Stimulated activated CD4-positive, alpha-beta T cell treated with anti-CD3 and anti-CD28 coated beads, Interleukin-1b, Interleukin-23, amount 100 ng/mL, for 48 hours (primary cell): ENCODE results near the gene ANKRD33B.
"Not testable (repeated sequence)": the region's sequence is repeated elsewhere in the genome, so short reads cannot be mapped to it uniquely, and the experiment has no call there.

Source experiments
- DNase-seq: peaks from one replicate; pipeline ENCODE4 v3.0.0-alpha.2; 2020

Gene ANKRD33B

DNA sequence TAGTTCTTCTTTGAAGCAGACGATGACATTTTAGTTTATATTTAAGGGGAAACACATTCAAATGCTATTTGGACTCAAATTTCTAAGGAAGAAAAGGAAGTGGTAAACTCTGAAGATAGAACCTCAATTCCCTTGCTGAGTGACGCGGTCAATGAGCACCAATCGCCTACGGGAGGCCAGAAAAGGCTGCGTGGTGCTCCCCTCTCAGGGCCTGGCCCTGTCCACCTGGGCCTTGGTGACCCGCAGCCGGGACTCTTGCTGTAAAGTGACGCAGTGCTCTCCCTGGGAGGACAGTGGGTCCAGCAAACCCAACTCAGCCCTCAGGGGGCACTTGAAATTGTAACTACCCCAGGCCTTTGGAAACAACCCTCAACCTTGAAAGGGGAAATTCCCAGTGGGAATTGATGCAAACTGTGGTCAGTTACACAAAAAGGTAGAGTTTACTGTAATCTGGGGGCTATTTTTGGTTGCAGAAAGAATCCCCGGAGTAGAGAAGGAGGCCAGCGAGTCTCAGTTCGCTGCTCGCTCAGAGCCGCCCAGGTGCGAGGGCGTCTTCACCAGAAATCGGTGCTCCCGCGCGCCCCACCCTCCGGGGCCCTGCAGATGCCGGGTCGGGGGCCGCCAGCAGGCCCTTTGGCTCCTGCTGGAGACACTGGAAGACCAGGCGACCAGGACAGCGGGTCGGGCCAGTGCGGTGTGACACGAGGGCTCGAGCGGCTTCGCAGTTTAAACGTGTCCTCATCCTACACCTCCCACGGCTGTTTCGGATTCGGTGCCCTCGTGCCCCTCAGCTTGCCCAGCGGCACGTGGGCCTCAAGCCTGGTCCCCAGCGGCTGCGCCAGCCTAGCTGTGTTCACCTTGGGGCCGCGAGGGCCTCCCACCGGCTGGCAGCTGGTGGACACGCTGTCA lies 1.4 kb upstream of the ANKRD33B start:
- no peak for DNase-seq

DNA sequence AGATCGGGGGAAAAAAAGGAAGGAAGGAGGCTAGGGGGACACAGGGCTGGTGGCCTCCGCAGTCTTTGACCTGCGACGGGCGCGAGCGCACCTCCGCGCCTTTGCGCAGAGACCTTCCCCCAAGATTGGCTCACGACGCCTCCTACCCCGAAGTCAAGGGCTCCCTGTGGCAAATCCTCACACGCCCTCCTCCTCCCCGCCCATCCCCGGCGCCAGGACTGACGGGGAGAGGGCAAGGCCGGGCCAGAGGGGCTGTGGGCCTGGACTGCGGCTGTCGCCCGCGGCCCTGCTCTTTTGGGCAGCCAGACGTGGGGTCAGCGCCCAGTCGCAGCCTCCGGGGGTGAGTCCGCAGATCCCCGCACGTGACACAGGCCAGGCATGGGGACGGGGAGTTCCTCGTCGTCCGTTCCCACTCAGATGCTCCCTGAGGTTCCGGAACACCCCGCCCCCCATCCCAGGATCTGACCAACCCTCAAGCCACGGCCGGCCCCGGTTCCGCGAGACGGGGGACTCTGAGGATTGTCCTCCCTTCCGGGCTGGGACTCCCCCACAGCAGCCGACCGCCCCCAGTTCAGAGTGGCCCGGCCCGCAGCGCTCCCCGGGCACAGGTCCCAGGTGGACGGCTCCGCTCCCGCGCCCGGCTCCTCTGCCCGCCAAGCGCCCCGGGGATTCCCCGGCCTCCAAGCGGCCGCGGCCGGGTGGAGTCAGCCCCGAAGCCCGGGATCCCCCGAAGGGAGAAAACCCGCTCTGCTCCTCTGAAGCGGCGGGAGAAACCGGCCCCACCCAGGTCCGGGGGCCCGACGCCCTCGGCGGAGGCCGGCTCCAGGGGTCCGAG lies 543 bp upstream of the ANKRD33B start:
- DNase-seq: peak; percentile 46

DNA sequence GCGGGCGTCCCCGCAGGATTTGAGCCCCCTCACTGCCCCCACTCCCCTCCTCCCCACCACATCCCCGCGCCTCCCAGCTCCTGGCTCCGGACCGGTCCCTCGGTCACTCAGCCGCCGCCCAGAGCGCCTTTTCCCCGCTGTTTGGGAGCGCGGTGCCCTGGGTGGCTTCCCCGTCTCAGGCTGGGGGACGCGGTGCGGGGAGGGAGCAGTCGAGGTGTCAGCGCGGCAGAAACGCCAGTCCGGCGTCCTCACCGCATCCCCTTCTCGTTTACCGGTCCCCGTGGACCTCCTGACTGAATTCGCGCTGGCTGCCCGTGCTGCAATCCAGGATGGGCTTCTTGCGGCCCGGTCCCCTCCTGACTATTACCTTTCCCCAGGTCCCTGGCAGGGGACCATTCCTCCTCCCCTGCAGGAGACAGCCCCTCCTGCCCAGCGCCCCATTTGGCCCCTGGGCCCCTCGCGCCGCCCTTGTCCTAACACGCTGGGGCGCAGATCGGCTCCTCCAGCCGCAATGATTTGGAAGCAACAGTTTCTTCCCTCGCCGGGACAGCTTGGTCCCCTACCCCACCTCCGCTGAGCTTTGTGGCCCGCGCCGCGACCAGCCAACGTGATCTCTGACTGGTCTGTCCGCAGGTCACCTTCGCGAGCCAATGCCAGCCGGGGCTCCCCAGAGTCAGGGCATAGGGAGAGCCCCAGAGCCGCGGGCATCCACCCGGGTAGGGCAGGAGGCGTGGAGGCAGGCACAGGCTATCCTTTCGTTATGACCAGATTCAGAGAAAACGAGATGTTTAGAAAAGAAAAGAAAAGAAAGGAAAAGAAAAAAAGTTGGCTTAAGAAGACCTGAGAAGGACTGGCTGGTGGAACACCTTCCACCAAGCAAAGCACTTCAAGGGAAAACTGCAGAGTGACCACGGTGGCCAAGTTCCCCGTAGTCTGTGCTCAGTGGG lies 1.2 kb downstream of the ANKRD33B start:
- DNase-seq: no peak

DNA sequence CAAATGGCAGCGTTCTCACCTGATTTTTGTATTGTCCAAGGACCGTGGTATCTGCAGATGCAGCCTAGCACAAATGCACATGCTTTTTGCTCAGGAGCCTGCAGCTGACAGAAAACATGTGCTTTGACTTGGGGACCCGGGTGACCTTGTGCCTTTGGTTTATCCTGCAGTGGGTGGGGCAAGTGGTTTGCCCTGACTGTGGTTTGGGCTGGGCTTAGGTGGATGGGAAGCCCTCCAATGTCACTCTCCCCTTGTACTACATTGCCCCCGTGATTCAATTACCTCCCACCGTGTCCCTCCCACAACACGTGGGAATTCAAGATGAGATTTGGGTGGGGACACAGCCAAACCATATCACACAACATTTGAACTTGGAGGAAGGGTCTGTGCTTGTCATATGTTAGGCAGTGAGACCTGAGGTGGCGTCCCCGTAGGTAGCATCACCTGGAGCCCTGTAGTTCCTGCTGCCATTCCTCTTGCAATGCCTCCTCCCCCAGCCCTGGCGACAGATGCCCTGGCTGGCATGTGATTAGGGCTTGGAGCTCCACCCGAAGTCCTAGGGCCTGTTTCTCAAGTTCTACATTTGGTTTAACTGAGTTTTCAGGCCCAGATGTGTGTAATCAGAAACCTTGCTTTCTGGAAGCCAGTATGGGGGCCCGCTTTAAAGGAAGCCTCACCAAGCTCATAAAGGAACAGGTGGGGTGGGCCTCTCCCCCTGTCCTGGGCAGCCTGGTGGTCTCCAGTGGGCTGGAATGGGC lies 2.1 kb downstream of the ANKRD33B start:
- no peak for DNase-seq

DNA sequence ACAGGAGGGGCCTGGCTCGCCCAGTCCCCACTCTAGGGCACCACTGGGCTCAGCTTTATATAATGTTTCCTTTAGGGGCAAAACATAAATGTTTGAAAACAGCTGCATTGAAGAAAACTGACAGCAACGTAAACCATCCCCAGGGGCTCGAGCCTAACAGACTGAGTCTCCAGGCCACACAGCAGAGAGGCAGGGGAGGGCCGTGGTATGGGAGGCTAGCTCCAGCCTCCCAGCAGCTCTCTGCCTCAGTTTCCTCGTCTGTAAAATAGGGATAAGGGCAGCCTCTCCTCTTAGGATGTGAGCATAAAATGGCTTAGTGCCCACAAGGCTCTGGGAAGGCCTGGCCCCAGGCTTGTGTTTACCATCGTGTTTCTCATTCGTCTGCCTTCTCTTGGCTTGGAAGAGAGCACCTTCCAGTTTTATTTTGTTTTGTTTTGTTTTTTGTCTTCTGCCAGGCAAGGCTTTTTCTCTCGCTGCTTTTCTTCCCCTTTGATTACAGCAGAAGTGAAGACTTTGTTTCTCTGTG lies 2.7 kb downstream of the ANKRD33B start:
- no peak for DNase-seq

DNA sequence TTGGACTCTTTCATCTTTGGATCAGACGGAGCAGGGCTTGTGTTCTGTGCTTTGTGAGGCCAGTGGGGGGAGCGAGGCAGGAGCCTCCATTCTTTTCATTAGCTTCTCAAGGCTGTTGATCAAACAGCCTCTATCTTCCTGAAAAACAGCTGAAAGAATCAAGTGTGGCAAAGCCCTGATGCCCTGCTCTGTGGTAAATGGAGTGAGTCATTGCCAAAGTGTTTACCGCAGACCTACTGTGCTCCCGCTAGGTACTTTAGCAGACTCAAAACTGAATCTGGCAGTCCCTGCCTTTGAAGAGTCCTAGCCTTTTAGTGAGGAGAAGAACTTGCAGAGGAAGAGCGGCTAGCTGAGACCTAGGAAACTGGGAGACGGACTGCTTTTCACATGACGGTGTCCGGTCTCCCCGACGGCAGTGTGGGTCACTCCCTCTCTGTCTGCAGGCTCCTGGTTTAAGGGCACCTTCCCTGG lies 3.3 kb downstream of the ANKRD33B start:
- no peak for DNase-seq

DNA sequence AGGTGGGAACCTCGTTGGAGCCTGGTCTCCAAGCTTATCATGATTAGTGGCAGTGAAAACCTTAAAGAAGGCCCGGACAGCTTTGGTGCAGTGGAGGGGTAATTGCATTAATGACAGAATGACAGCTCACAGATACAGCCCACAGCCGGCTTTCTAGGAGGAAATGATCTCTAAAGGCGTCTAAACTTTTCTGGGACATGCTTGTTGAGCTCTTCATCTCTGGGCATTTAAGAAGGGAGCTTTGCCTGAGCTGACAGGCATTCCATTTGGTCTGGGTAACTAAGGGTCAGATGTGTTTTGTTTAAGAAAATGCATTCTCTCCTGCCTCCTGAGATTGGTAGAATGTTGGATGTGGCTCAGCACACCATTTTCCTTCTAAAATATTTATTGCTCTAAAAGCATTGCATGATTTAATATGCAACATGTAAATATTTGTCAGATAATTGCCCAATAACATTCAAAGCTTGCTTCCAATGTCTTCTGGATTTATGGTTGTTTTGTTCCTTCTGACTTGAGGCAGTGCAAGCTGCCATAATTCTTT lies 4.0 kb downstream of the ANKRD33B start:
- no peak for DNase-seq

DNA sequence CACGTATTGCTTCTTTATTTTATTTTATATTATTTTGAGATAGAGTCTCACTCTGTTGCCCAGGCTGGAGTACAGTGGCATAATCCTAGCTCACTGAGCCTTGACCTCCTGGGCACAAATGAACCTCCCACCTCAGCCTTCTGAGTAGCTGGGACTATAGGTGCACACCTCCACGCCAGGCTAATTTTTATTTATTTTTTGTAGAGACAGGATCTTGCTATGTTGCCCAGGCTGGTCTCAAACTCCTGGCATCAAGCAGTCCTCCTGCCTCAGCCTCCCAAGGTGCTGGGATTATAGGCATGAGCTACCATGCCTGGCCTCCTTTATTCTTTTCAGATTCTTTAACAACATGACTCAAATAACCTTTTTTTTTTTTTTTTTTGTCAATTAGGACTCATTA lies 6.7 kb downstream of the ANKRD33B start:
- not testable (repeated sequence) for DNase-seq

DNA sequence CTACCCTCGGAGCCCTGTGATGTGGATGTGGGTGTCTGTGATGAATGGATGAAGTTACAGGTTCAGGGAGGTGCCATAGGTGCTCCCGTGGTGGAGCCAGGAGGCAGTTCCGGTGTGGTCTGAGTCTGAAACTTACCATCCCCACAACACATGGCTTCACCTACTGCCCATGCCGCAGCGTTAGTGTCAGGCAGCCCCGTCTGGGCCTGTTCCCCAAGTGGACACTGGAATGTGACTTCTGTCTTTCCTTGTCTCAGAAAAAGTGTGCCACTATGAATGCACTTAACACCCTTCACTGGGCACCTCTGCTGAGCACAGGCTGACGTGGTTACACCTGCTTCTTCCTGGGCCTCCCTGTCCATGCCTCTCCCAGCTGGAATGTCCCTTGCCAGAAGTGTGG lies 8.6 kb downstream of the ANKRD33B start:
- no peak for DNase-seq

DNA sequence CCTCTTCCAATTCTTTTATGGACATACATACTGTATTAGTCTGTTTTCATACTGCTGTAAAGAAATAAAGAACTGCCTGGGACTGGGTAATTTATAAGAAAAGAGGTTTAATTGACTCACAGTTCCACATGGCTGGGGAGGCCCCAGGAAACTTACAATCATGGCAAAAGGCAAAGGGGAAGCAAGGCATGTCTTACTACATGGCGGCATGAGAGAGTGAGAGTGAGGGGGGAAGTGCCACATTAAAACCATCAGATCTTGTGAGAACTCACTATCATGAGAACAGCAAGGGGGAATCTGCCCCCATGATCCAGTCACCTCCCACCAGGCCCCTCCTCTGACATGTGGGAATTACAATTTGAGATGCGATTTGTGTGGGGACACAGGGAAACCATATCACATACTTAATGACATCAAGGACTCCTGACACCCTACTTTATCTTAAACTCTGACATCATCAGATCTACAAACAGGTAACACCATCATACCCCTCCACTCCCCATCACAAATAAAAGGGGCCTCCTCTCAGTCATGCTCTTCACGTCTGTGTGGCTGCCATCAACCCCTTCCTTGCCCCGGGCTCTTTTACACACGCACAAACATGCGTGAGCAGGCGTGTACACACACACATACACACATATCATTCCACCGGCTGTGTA lies 9.7 kb downstream of the ANKRD33B start:
- DNase-seq: no peak

DNA sequence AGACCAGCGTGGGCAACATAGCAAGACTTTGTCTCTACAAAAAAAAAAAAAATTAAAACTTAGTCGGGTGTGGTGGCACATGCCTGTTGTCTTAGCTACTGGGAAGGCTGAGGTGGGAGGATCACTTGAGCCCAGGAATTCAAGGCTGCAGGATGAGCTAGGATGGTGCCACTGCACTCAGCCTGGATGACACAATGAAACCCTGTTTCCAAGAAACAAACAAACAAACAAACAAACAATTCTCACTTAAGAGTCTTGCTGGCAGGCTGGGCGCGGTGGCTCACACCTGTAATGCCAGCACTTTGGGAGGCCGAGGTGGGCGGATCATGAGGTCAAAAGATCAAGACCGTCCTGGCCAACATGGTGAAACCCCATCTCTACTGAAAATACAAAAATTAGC lies 11.0 kb downstream of the ANKRD33B start:
- not testable (repeated sequence) for DNase-seq

DNA sequence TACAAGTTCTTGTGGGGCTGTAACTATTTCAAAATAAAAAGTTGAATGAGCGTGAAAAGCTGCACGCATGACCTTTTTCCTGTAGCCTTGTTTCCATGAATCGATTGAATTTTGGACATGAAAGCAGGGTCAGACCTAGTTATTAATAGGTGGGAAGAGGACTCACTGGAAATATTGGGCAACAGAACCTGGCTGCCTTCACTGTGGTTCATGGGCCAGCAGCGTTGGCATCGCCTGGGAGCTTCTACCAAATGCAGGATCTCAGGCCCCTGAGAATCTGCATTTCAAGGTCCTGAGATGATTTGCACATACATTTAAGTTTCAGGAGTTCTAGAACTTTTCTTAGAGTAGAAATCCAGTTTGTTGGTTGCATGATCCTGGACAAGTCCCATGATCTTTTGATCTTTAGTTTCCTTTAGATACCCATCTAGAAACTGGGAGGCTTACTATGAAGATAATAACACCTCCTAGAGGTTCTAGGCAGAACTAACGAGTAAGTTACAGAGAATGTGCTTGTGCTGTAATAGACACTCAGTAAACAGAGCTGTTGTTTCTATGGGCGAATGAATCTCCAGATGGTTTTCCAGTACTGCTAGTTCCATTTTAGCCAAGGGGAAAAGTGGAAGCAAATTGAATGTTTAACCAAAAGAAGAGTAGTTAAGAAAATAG lies 12.4 kb downstream of the ANKRD33B start:
- no peak for DNase-seq

DNA sequence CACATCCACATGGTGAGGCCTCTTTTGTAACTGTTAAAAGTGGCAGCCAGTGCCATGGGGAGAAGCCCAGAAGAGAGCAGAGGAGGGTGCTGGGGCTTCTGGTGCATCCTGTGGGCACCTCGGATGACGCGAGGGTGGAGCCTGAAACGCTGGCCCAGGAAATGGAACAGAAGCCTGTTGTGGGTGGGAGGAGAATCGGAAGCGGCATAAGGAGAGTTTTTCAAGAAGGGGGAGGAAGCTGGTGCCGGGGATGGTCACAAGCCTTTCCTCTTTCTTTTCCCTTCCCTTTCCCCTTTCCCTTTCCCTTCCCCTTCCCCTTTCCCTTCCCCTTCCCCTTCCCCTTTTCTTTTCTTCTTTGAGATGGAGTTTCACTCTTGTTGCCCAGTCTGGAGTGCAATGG lies 12.9 kb downstream of the ANKRD33B start:
- DNase-seq: no peak

DNA sequence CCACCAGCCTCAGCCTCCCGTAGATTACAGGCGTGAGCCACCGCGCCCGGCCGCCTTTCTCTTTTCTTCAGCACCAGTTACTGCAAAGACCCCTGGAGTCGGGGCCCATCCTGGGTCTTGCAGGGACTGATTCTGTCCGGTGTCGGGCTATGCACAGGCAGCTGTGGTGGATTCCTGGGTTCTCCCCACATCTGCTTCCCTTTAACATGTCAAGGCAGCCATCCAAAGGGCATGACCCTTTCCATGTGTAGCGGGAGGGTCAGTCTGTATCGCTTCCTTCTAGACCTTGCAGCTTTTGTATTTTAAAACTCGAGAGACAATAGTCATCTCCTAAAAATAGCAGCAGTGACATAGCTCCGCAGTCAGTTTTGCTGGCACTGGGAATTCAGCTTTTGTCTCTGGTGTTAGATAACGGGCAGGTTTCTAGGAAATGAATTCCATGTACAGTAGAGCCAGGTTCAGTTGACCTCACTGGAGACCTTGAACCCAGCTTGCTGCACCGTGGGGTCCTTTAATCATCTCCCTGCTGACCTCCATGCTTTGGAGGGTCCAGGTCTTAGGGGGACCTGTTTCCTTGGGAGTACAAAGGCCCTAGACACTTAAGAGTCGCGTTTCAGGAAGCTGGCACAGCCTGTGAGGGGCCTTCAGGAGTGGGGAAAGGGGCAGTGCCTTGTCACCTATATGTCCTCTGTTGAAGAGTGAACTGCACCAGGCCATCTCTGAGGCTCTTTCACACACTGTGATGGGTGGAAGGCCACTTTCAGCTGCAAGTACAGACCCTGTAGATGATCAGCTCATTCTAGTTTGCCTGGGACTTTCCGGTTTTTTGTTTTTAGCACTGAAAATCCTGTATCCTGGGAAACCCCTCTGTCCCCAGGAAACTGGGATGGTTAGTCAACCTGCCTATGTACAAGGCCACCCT lies 13.8 kb downstream of the ANKRD33B start:
- no peak for DNase-seq

DNA sequence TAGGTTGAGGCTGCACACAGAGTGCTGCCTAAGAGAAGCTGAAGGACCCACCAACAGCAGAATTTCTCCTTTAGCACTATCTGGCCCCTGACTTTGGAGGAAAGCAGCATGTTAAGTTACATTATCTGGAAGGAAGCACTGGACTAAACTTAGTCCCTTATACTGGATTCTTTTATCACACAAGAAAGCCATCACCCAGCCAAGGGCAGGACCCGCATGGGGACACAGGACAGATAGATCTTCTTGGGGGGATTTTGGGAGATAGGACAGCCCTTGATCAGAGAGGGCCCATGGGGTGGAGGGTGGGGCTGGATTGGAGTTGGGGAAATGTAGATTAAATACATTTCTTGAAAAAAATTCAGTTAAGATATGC lies 14.4 kb downstream of the ANKRD33B start:
- DNase-seq: no peak

DNA sequence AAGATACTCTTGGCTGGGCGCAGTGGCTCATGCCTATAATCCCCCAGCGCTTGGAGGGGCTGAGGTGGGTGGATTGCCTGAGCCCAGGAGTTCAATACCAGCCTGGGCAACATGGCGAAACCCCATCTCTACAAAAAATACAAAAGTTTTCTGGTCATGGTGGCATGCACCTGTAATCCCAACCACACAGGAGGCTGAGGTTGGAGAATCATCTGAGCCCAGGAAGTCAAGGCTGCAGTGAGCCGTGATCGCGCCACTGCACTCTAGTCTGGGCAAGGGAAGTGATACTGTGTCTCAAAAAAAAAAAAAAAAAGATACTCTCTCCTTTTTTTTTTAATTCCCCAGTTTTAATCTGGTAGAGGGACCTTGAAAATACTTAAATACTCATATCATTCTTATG lies 15.0 kb downstream of the ANKRD33B start:
- no peak for DNase-seq

DNA sequence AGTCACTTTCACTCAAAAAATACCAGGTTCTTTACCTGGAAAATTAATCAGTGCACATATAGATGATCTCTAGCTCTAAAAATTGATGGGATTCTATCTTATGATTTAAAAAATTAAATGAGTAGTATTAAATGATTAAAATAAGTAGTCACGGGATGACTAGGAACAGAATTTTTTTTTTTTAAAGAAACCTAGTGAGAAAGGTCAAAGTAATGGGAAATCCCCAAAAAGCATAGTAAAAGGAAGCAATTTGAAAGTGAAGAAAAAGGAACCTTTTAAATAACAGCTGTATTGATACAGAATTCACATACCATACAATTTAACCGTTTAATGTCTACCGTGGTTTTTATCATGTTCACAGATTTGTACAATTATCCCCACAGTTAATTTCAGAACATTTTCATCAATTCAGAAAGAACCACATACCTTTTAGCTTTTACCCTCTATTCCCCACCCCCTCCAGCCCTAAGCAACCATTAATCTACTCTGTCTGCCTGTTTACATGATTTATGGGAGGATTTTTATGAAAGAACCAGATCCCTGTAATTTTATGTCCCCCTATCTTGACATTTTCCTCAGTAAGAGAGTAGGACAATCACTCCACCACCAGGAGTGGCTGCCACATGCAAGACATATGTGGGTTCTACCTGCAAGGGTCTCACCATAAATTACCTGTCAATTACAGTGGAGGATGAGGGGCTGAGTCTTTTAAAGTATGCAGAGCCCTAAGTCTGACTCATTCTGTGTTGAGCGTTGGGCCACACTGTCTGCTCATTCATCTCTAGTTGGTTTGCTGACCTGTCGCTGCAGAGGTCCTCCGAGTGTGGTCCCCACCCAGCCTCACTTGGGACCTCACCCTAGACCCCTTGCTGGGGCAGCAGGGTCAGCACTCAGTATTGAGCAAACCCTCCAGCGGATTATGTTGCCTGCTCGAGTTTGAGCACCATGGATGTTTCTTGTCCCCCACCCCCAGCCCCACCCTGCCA lies 16.0 kb downstream of the ANKRD33B start:
- DNase-seq: no peak
